ENCODE results near the gene SUB1.

DNA sequence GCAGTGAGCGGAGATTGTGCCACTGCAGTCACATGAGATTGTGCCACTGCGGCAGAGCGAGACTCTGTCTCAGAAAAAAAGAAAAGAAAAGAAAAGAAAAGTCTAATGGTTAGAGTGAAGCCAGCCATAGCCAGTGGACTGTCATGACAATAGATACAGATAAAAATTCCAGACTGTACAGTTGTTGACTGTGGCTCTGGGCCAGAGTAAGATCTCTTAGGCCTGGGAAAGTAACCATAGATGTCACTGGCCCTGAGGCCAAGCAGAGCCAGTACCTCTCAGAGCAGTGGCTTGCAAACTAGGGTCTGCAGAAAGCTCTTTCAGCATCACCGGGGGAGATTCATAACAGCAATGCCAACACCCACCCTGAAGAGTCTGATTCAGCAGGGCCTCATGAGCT lies 44.1 kb upstream of the SUB1 start:
- TF ChIP-seq, protein P1, sequence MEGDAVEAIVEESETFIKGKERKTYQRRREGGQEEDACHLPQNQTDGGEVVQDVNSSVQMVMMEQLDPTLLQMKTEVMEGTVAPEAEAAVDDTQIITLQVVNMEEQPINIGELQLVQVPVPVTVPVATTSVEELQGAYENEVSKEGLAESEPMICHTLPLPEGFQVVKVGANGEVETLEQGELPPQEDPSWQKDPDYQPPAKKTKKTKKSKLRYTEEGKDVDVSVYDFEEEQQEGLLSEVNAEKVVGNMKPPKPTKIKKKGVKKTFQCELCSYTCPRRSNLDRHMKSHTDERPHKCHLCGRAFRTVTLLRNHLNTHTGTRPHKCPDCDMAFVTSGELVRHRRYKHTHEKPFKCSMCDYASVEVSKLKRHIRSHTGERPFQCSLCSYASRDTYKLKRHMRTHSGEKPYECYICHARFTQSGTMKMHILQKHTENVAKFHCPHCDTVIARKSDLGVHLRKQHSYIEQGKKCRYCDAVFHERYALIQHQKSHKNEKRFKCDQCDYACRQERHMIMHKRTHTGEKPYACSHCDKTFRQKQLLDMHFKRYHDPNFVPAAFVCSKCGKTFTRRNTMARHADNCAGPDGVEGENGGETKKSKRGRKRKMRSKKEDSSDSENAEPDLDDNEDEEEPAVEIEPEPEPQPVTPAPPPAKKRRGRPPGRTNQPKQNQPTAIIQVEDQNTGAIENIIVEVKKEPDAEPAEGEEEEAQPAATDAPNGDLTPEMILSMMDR (IDR thresholded peaks at IDR 0.05; ENCODE audit: insufficient read depth, low read depth, low read length), result no peak
- TF ChIP-seq EZH2 (IDR thresholded peaks at IDR 0.05; ENCODE audit: insufficient read depth, low read length), result no peak
